Renal cortex interstitium (tissue), 11 donors: ENCODE measurements around the gene PPM1J. TPM values are rescaled to one million over a fixed set of nuclear protein-coding genes. Genes with fewer than 3 reads are reported as not detected.

ENCODE experiments used
- DNase-seq, 11 donors: peaks; one replicate each; pipeline ENCODE4 v3.0.0-alpha.2; 2013; ENCODE audit warnings: low read depth in 9 of 11, low spot score in 4 of 11; ENCODE audit errors: extremely low read depth in 1 of 11
- polyA plus RNA-seq, 3 donors: library from polyadenylated mRNA; unstranded; fragments of 120-200 nt; gene quantifications; one replicate each; pipeline ENCODE4 v1.2.1, GENCODE V29; 2013; ENCODE audit not compliant: insufficient read length in 3 of 3

Gene PPM1J
- polyA plus RNA-seq, 3 donors, result 0.79 to 1.7 (median 1.4) TPM

DNA sequence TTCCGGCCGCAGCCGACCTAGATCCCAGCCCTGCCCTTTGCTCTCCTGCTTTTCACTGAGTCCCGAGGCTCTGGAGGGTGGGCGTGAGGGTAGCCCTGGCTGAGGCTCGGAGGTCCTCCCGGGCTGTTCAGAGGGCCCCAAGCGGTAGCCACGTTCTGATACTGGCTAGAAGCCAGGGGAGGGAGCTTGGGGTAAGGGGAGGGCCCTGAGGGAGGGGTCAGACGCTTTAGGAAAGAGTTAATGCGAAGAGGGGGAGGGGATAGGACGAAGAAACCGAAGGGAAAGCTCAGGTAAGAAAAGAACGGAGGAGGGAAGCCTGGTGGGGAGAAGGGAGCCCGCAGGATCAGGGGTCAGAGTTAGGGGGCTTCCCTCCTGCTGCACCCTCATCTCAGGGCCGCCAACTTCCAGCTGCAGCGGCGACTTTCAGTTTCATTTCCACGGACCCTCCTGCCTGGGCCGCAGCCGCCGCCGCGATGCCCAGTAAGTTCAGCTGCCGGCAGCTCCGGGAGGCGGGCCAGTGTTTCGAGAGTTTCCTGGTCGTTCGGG lies 40.6 kb downstream of the PPM1J start, which contains the start of gene MOV10:
TSS of gene MOV10 (plus strand) at position 220 of the 546 bp plus-strand sequence. CDS start at position 474, 254 bp downstream.
- DNase-seq, result peak in 10 of 11 donors; percentile 54 to 75 (median 59)

DNA sequence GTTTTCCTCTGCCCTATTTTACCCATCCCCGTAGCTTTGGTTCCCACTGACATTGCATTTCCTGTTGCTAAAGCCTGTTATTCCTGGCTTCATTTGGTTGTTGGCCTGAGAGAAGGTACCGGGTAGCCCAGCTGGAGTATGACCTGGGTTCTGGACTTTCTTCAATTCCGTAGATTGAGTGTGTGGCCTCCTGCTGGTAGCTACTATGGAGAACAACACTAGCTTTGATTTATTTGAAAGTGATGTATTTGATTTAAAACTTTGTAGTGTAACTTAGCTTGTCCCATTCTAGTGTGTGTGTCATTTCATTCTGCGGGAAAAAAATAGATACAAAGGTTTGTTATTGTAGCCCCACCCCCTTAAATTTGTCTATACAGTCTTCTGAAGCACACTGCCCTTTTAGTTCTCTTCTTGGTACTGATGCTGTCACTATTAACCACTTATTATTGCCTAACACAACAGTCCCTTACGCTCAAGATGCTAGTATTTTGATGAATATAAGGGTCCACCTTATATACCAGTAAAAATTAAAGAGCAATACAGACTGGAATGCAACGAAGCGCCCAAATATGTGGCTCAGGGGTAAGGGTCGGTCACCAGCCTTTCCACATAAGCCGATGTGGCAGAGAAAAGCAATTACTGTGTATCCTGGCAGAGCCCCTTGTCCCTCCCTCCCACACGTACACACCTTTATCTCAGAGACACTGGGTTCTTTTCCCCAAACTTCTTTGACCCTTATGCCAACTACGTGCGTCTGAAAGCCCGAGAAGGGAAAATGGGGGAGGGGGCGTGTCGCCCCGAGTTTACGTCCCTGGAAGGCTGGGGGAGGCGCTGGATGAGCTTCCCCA lies 41.3 kb downstream of the PPM1J start:
- peak in 8 of 11 donors; percentile 7 to 64 (median 38) for DNase-seq

DNA sequence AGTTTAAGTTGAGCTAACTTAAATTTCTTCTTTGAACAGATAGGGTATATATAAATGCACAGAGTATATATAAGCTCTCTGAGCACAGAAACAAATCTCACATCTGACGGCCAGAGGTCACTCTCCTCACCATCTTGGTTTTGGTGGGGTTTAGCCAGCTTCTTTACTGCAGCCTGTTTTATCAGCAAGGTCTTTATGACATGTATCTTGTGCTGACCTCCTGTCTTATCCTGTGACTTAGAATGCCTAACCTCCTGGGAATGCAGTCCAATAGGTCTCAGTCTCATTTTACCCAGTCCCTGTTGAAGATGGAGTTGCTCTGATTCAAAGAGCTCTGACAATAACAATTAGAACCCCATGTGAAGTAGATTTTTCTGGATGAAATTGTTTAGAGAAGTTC lies 42.3 kb downstream of the PPM1J start:
- DNase-seq, result no peak

DNA sequence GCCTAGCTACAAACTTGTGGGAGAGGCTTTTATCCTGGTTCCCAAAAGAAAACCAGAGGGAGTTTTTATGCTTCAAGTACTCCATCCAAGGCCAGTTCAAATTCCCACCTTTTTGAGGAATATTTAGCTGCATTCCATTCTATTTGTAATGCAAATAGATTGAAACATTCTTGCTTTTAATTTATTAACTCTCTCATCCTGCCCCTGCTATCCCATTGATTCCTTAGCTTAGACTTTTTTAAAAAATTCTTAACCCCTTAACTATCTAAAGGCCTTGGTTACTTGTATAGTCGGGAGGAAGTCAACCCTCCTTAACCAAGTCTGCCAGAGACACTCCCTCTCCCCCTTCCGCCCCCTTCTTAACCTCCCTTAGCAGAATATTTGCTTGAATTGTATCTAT lies 43.1 kb downstream of the PPM1J start:
- no peak for DNase-seq

DNA sequence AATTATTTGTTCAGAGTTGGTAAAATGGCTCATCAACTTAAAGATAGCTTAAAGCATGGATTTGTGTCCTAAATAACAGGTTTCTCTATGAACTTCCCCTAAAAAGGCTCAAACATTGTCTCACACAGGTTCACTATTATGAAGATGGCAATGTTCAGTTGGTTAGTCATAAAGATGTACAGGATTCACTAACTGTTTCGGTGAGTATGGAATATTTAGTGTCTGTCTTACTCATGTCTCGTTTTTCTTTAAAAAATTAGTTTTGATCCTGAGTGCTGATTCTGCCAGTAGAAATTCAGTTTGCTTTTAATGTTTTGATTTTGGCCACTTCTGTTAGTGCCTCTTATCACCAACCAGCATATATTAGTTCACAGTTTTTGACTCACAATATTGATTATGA lies 48.2 kb downstream of the PPM1J start:
- DNase-seq, result no peak

DNA sequence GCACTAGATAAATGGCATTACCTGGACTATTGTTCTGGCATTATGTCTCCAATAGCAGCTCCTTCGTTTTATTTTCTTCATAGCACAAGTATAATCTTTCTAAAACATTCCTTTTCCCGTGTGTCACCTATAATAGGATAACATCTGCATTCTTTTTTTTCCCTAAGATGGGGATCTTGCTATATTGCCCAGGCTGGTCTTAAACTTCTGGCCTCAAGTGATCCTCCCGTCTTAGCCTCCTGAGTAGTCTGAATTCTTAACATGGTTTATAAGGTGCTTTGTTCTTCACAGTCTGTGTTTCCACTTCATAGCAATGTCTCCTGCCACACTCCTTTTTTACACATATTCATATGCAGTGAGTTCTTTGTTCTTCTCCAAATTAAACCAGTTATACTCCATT lies 49.3 kb downstream of the PPM1J start:
- no peak for DNase-seq

Other genes with a start within 250 kb of the PPM1J start
- 1 to 10 TPM; 3.1 to 4.0 (median 3.4) TPM for gene WNT2B, start 206.4 kb downstream of the PPM1J start, polyA plus RNA-seq
- gene ST7L, start 96.2 kb downstream of the PPM1J start, polyA plus RNA-seq, result 10 to 100 TPM; 27.3 to 33.9 (median 30.9) TPM
- gene CAPZA1, start 95.5 kb downstream of the PPM1J start, polyA plus RNA-seq, result 100 to 1,000 TPM; 127 to 146 (median 133) TPM
- 10 to 100 TPM; 74.1 to 83.1 (median 75.1) TPM for gene MOV10, start 40.7 kb downstream of the PPM1J start, polyA plus RNA-seq
- gene RHOC, start 8.2 kb downstream of the PPM1J start, polyA plus RNA-seq, result 100 to 1,000 TPM; 191 to 248 (median 214) TPM
- gene SLC16A1, start 240.9 kb upstream of the PPM1J start, polyA plus RNA-seq, result 10 to 100 TPM; 54.2 to 72.7 (median 54.6) TPM